Esophagus squamous epithelium (tissue), 5 donors: Measurements from ENCODE around the gene SFPQ. TPM values are rescaled to one million over a fixed set of nuclear protein-coding genes. Genes with fewer than 3 reads are reported as not detected.

Source experiments
- DNase-seq: peaks from one replicate; lab custom pipeline; 2025; lab: John Stamatoyannopoulos, UW
- H3K27ac ChIP-seq, 4 donors: fragments of 200-600 bp; sonication (generic); one replicate each; pipeline ENCODE4 v1.5.1; 2016 to 2019; ENCODE audit warnings: mild to moderate bottlenecking in 1 of 4
- H3K27me3 ChIP-seq, 4 donors: fragments of 200-600 bp; sonication (generic); 1 replicate in 3 of 4; 2 replicates in 1 of 4; pipeline versions ENCODE4 v1.5.1 to v1.6.0; 2017 to 2021; ENCODE audit warnings: antibody characterized with exemption in 1 of 4
- H3K36me3 ChIP-seq, 3 donors: fragments of 200-600 bp; sonication (generic); one replicate each; pipeline ENCODE4 v1.5.1; 2016 to 2019
- H3K4me1 ChIP-seq, 3 donors: fragments of 200-600 bp; sonication (generic); one replicate each; pipeline ENCODE4 v1.5.1; 2017 to 2019
- H3K4me3 ChIP-seq, 4 donors: fragments of 200-600 bp; sonication (generic); 1 replicate in 3 of 4; 2 replicates in 1 of 4; pipeline ENCODE4 v1.5.1; 2016 to 2019; ENCODE audit warnings: mild to moderate bottlenecking in 2 of 4, moderate library complexity in 1 of 4
- H3K9me3 ChIP-seq, 3 donors: fragments of 200-600 bp; sonication (generic); one replicate each; pipeline ENCODE4 v1.5.1; 2016 to 2019
- POLR2A ChIP-seq, 4 donors: fragments of 450-650 bp; IDR thresholded peaks; one replicate each; pipeline ENCODE4 v1.6.1; 2017; ENCODE audit warnings: antibody characterized with exemption in 4 of 4, mild to moderate bottlenecking in 4 of 4, moderate library complexity in 3 of 4
- WGBS, 2 donors: methylation state at CpG; one replicate each; pipeline ENCODE4 v1.1.5; 2018; 5-methylcytosine and 5-hydroxymethylcytosine counted together
- intact Hi-C: fragments of 100-400 bp; cut with DNase I; formaldehyde crosslinking; loops from one replicate; pipeline ENCODE4 v1.15.0; 2022
- total RNA-seq, 4 donors: library from RNA; depleted of rRNA; stranded (reverse); fragments of >200 nt; gene quantifications; one replicate each; pipeline ENCODE4 v1.1.0, GENCODE V29; 2016
- TF ChIP-seq, protein P1 (sequence below), 6 experiments: fragments of 450-650 bp in 4 of 6; fragments of 200-600 bp in 2 of 6; sonication (generic) in 2 of 6; IDR thresholded peaks; one replicate each; pipeline ENCODE4 v1.5.1; 2016 to 2019; ENCODE audit warnings: antibody characterized with exemption in 6 of 6, mild to moderate bottlenecking in 4 of 6, moderate library complexity in 4 of 6
- donor health status: DM: yes; HTN: yes; CAD: no.

The SFPQ gene
- total RNA-seq, 4 donors from 2014 or later: 99.6 to 222 (median 155) TPM

DNA sequence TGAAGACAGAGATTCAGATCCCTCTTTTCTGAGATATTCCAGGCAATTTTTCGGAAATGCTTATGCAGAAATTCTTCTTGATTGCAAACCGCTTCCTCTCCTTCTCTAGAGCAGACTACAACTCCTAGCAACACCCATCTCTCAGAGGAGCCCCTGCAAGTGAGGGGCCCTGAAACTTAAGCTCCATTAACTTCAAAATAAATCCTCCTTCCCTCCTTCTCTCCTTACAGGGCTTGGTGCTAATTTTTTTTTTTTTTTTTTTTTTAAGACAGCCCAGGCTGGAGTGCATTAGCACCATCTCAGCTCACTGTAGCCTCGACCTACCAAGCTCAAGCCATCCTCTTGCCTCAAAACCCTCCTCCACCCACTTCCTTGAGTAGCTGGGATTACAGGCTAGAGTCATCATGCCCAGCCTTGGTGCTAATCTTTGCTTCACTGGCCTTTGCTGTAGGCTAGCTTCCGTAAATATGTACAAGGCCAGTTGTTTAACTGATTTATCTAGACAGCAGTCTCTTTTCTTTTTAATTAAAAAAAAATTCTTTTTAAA lies 30.2 kb upstream of the SFPQ start:
- WGBS, 2 donors: 70 to 73% methylated on average over 4 of the region's 4 CpGs
- intact Hi-C loops: no loop called here
- peak overlapping the region in 1 of 4 donors; percentile 39 for H3K27ac ChIP-seq

DNA sequence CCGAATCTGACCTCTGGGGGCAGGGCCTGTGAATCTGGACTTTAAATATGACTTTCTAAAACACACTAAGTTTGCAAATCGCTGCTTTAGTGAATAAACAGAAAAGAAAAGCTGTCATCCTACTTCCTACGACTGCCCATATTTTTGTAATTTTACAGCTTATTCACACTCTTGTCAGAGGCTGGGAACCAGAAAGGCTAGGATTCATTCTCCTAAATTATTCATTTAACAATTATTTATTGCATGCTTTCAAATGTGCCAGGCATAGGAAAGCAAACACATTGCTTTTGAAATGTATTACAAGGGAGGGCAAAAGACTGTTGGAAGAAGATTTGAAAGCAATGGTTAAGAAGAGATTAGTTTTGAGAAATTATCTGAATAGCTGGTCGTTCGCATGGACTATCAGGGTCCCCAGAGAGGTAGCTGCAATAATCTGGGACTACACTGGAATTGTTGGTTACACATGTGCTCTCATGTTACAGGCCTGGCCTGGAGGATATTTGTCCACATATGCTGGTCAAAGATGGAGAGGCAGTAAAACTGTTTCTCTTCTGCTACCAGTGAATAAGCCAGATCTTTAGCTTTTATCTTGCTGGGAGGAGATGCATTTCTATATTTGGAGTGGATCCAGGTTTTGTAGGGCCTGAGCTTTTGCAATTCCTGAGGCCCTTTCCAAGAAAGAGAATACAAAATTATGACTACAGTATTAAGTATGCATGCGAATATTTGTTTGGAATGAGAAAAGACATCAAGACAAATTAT lies 29.6 kb upstream of the SFPQ start:
- intact Hi-C loops: no loop called here
- H3K4me1 ChIP-seq: peaks cover 0 to 18% (median 0%) of the 10 kb centered on the region in 3 donors
- no peaks in the 10 kb centered on the region for H3K9me3 ChIP-seq
- H3K27me3 ChIP-seq: no peaks in the 10 kb centered on the region
- TF ChIP-seq POLR2A (IDR thresholded peaks at IDR 0.05): no peak
- TF ChIP-seq, protein P1, sequence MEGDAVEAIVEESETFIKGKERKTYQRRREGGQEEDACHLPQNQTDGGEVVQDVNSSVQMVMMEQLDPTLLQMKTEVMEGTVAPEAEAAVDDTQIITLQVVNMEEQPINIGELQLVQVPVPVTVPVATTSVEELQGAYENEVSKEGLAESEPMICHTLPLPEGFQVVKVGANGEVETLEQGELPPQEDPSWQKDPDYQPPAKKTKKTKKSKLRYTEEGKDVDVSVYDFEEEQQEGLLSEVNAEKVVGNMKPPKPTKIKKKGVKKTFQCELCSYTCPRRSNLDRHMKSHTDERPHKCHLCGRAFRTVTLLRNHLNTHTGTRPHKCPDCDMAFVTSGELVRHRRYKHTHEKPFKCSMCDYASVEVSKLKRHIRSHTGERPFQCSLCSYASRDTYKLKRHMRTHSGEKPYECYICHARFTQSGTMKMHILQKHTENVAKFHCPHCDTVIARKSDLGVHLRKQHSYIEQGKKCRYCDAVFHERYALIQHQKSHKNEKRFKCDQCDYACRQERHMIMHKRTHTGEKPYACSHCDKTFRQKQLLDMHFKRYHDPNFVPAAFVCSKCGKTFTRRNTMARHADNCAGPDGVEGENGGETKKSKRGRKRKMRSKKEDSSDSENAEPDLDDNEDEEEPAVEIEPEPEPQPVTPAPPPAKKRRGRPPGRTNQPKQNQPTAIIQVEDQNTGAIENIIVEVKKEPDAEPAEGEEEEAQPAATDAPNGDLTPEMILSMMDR (IDR thresholded peaks at IDR 0.05): no peak
- no peak overlapping the region for H3K4me3 ChIP-seq
- H3K36me3 ChIP-seq: no peaks in the 10 kb centered on the region
- DNase-seq: no peak
- 52 to 62% methylated on average over 6 of the region's 6 CpGs for WGBS, 2 donors
- peak overlapping the region in 2 of 4 donors; percentile 42 to 63 for H3K27ac ChIP-seq

More for the DNA sequence above, 30.2 kb upstream of the SFPQ start:
- no peak for TF ChIP-seq POLR2A (IDR thresholded peaks at IDR 0.05)
- TF ChIP-seq, protein P1 (IDR thresholded peaks at IDR 0.05): no peak
- no peaks in the 10 kb centered on the region for H3K36me3 ChIP-seq
- H3K9me3 ChIP-seq: no peaks in the 10 kb centered on the region
- H3K27me3 ChIP-seq: no peaks in the 10 kb centered on the region
- H3K4me1 ChIP-seq: peaks cover 0 to 18% (median 0%) of the 10 kb centered on the region in 3 donors
- no peak overlapping the region for H3K4me3 ChIP-seq
- no peak for DNase-seq

DNA sequence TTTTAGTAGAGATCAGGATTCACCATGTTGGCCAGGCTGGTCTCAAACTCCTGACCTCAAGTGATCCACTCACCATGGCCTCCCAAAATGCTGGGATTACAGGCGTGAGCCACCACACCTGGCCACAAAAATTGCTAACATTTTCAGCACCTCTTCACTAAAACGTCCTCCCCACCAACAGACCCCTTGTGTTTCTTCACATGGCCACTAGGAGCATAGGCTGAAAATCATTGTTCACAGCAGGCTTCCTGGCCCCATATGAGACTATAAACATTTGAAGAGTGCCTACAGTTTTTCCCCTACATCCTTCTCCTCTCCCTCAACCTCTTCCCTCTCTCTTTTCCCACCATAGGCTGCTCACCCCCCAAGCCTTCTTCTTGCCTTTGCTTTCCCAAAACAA lies 28.0 kb upstream of the SFPQ start:
- no peaks in the 10 kb centered on the region for H3K27me3 ChIP-seq
- TF ChIP-seq, protein P1 (IDR thresholded peaks at IDR 0.05): peak in 1 of 6 experiments; percentile 29
- no peak for TF ChIP-seq POLR2A (IDR thresholded peaks at IDR 0.05)
- DNase-seq: no peak
- 38 to 48% methylated on average over 2 of the region's 2 CpGs for WGBS, 2 donors
- no peak overlapping the region for H3K4me3 ChIP-seq
- peaks cover 0 to 18% (median 0%) of the 10 kb centered on the region in 3 donors for H3K4me1 ChIP-seq
- H3K9me3 ChIP-seq: no peaks in the 10 kb centered on the region
- H3K36me3 ChIP-seq: no peaks in the 10 kb centered on the region
- intact Hi-C loops: no loop called here
- H3K27ac ChIP-seq: no peak overlapping the region

DNA sequence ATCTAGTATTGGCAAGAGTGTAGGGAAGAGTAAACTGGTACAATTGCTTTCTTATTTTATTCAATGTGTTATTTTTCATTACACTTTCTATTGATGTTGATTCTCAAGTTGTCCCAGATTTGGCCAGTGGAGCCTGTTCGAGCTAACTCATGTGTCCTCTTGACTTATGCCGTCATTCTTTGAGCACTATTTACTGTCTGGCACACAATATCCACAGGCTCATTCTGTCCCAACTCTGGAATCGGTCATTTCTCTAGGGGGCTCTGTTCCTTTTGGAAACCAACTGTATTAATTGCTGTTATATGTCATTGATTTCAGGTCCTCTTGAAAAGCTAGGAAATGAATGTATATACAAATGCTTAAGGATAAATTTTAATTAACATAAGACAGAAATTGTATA lies 22.4 kb upstream of the SFPQ start:
- H3K9me3 ChIP-seq: no peaks in the 10 kb centered on the region
- H3K4me3 ChIP-seq: no peak overlapping the region
- no peak for TF ChIP-seq POLR2A (IDR thresholded peaks at IDR 0.05)
- TF ChIP-seq, protein P1 (IDR thresholded peaks at IDR 0.05): no peak
- 36 to 50% methylated on average over 3 of the region's 3 CpGs for WGBS, 2 donors
- intact Hi-C loops: no loop called here
- no peaks in the 10 kb centered on the region for H3K27me3 ChIP-seq
- H3K27ac ChIP-seq: peak overlapping the region in 1 of 4 donors; percentile 36
- no peaks in the 10 kb centered on the region for H3K36me3 ChIP-seq
- H3K4me1 ChIP-seq: no peaks in the 10 kb centered on the region
- no peak for DNase-seq

DNA sequence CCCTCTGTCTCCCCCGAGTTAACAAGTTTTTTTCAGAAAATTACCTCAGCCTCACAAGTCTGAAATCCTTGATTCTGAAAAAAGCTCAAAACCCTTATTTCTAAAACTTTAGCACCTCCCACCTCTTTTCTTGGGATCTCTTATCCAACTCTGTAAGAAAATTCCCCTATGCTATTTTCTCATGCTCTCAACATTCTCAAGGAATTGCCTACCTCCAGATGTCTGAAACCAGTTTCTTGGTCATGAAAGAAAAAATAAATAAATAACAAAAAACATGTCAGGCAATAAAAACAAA lies 18.1 kb upstream of the SFPQ start:
- Histone ChIP-seq H3K27me3 (no peaks in the 10 kb centered on the region), H3K4me3 (no peak overlapping the region), H3K9me3 (no peaks in the 10 kb centered on the region), H3K27ac (no peak overlapping the region), H3K36me3 (no peaks in the 10 kb centered on the region), H3K4me1 (no peaks in the 10 kb centered on the region)
- DNase-seq: no peak
- TF ChIP-seq POLR2A (IDR thresholded peaks at IDR 0.05): no peak
- TF ChIP-seq, protein P1 (IDR thresholded peaks at IDR 0.05): no peak
- 67 to 82% methylated on average over 1 of the region's 1 CpG for WGBS, 2 donors
- intact Hi-C loops: no loop called here
